ENCODE measurements around the gene OR51M1. TPM values are rescaled to one million over a fixed set of nuclear protein-coding genes. Genes with fewer than 3 reads are reported as not detected.
"Not testable (repeated sequence)": the region's sequence is repeated elsewhere in the genome, so short reads cannot be mapped to it uniquely, and the experiment has no call there.

Gene OR51M1, protein sequence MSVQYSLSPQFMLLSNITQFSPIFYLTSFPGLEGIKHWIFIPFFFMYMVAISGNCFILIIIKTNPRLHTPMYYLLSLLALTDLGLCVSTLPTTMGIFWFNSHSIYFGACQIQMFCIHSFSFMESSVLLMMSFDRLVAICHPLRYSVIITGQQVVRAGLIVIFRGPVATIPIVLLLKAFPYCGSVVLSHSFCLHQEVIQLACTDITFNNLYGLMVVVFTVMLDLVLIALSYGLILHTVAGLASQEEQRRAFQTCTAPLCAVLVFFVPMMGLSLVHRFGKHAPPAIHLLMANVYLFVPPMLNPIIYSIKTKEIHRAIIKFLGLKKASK
- not detected for total RNA-seq

DNA sequence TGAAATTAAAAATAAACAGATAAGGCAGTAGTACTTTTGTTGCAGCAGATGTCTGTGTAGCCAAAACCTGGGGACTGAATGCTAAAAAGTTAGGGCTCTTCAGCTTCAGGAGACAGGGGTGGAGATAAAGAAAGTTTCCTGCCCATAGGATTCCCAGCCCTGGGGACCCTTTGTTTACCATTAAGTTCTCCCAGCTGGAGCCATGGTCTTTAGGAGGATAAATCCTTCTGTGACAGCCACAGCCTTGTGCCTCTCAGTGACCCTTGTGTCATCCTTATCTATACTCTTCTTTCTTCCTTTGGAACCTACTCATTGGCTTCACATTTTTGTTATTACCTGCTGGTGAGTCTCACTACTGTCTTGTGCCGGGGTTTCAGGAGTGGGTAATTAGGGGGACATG lies at the start of gene OR51M1:
OR51M1 (plus strand) TSS at position 237 of the 400 bp plus-strand sequence. CDS start 5,587 bp downstream, outside the sequence.
- ATAC-seq = no peak
- H3K27me3 ChIP-seq = no peaks in the 10 kb centered on the region
- intact Hi-C loops (cut with DNase I; ENCODE audit: low total_unique reads) (no loop called here), in situ Hi-C loops (cut with MboI; ENCODE audit: low sequenced_read_pairs in 4 of 4) (no loop called here)
- no peaks in the 10 kb centered on the region for H3K4me1 ChIP-seq
- H3K27ac ChIP-seq = no peak within 1 kb of the TSS
- TF ChIP-seq, protein P1, sequence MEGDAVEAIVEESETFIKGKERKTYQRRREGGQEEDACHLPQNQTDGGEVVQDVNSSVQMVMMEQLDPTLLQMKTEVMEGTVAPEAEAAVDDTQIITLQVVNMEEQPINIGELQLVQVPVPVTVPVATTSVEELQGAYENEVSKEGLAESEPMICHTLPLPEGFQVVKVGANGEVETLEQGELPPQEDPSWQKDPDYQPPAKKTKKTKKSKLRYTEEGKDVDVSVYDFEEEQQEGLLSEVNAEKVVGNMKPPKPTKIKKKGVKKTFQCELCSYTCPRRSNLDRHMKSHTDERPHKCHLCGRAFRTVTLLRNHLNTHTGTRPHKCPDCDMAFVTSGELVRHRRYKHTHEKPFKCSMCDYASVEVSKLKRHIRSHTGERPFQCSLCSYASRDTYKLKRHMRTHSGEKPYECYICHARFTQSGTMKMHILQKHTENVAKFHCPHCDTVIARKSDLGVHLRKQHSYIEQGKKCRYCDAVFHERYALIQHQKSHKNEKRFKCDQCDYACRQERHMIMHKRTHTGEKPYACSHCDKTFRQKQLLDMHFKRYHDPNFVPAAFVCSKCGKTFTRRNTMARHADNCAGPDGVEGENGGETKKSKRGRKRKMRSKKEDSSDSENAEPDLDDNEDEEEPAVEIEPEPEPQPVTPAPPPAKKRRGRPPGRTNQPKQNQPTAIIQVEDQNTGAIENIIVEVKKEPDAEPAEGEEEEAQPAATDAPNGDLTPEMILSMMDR (IDR thresholded peaks at IDR 0.05 in 4 of 5, conservative IDR thresholded peaks at IDR 0.05 in 1 of 5) = no peak
- TF ChIP-seq POLR2A (IDR thresholded peaks at IDR 0.05) = no peak
- H3K36me3 ChIP-seq = no peaks in the 10 kb centered on the region
- no peak within 1 kb of the TSS for H3K4me3 ChIP-seq
- no peak for DNase-seq
- H3K9me3 ChIP-seq = no peaks in the 10 kb centered on the region

DNA sequence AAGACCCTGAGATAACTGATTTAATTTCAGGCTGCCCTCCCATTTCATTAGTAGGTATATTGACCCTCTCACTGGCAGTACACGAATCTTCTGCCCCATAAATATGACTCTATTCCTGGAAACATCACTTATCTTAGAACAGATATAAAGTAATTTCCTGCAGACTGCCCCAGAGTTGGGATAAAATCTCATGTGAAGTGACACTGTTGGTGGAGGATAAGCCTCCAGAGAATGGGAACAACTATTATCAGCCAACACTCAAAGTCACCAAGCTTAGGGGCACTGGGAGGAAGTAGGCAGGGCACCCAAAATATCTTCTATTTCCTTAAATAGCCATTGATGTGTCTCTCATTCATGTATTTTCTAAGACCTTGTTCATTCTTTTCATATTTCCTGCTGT lies 48.4 kb upstream of the OR51M1 start:
- Histone ChIP-seq H3K36me3 (no peaks in the 10 kb centered on the region), H3K4me1 (no peaks in the 10 kb centered on the region), H3K4me3 (no peak overlapping the region), H3K27ac (no peak overlapping the region), H3K27me3 (no peaks in the 10 kb centered on the region), H3K9me3 (no peaks in the 10 kb centered on the region)
- DNase-seq (no peak), ATAC-seq (no peak)
- in situ Hi-C loops (cut with MboI; ENCODE audit: low sequenced_read_pairs in 4 of 4) = no loop called here
- intact Hi-C loops (cut with DNase I; ENCODE audit: low total_unique reads) = no loop called here
- TF ChIP-seq, protein P1 (IDR thresholded peaks at IDR 0.05 in 4 of 5, conservative IDR thresholded peaks at IDR 0.05 in 1 of 5) = no peak
- TF ChIP-seq POLR2A (IDR thresholded peaks at IDR 0.05) = no peak

DNA sequence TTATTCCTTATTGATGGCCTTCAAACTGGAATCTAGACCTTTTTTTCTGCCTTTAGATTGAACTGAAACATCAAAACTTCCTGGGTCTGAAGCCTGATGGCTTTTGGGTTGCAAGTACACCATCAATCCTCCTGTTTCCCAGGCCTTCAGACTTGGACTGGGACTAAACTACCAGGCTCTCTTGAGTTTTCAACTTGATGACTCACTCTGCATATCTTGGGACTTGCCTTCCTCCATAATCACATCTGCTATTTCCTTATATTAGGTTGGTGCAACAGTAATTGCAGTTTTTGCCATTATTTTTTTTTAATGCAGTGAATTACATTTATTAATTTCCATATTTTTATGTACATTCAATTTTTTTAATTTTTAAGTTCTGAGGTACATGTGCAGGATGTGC lies 47.3 kb upstream of the OR51M1 start:
- no peak for DNase-seq
- no peaks in the 10 kb centered on the region for H3K9me3 ChIP-seq
- in situ Hi-C loops (cut with MboI; ENCODE audit: low sequenced_read_pairs in 4 of 4) = no loop called here
- no peaks in the 10 kb centered on the region for H3K4me1 ChIP-seq
- ATAC-seq = no peak
- H3K4me3 ChIP-seq = no peak overlapping the region
- intact Hi-C loops (cut with DNase I; ENCODE audit: low total_unique reads) = no loop called here
- TF ChIP-seq, protein P1 (IDR thresholded peaks at IDR 0.05 in 4 of 5, conservative IDR thresholded peaks at IDR 0.05 in 1 of 5) = no peak
- no peak for TF ChIP-seq POLR2A (IDR thresholded peaks at IDR 0.05)
- no peaks in the 10 kb centered on the region for H3K27me3 ChIP-seq
- no peaks in the 10 kb centered on the region for H3K36me3 ChIP-seq
- no peak overlapping the region for H3K27ac ChIP-seq

DNA sequence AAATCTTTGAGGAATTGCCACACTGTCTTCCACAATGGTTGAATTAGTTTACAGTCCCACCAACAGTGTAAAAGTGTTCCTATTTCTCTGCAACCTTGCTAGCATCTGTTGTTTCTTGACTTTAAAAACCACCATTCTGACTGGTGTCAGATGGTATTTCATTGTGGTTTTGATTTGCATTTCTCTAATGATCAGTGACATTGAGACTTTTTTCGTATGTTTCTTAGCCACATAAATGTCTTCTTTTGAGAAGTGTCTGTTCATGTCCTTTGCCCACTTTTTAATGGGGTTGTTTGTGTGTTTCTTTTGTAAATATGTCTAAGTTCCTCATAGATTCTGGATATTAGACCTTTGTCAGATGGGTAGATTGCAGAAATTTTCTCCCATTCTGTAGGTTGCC lies 46.4 kb upstream of the OR51M1 start:
- ATAC-seq; intact Hi-C loops (cut with DNase I; ENCODE audit: low total_unique reads); H3K27ac ChIP-seq; H3K27me3 ChIP-seq; H3K36me3 ChIP-seq; H3K9me3 ChIP-seq; in situ Hi-C loops (cut with MboI; ENCODE audit: low sequenced_read_pairs in 4 of 4); H3K4me1 ChIP-seq; DNase-seq; H3K4me3 ChIP-seq: not testable (repeated sequence)

DNA sequence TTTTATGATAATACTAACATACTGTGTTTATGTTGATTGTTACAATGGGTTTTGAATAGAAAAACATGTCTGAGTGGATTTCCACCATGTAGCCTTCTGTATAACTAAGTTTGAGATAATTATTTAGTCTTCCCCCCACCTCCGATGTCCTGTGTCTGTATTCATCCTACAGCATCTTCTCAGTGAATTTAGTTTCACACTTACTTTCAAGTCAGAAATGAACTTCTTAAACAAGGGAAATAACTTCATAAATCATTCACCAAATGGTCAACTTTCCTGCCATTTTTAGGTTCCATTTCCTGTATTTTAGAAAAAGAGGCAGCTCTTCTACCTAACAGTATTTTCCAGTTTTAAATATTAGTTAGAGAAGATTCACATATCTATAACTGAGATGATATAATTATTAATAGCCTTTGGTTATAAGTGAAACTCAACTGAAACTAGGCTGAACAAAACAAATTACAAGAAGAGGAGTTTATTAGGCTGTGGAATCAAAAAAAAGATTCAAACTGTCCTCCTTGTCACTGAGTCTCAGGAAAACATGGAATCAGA lies 43.8 kb upstream of the OR51M1 start:
- intact Hi-C loops (cut with DNase I; ENCODE audit: low total_unique reads) (no loop called here), in situ Hi-C loops (cut with MboI; ENCODE audit: low sequenced_read_pairs in 4 of 4) (no loop called here)
- TF ChIP-seq POLR2A (IDR thresholded peaks at IDR 0.05) = no peak
- TF ChIP-seq, protein P1 (IDR thresholded peaks at IDR 0.05 in 4 of 5, conservative IDR thresholded peaks at IDR 0.05 in 1 of 5) = no peak
- ATAC-seq (no peak), DNase-seq (no peak)
- H3K9me3 ChIP-seq = no peaks in the 10 kb centered on the region
- no peak overlapping the region for H3K27ac ChIP-seq
- no peak overlapping the region for H3K4me3 ChIP-seq
- no peaks in the 10 kb centered on the region for H3K27me3 ChIP-seq
- H3K36me3 ChIP-seq = no peaks in the 10 kb centered on the region
- H3K4me1 ChIP-seq = no peaks in the 10 kb centered on the region
